GM12864 (cell line): ENCODE measurements around the gene SORD.

Experiments
- DNase-seq: peaks from one replicate; pipeline ENCODE4 v3.0.0-alpha.2; 2011; ENCODE audit warnings: low read depth
- H3K4me3 ChIP-seq: 2 replicates; pipeline ENCODE4 v1.5.1; 2011; ENCODE audit warnings: mild to moderate bottlenecking, low read depth, low read length, control low read depth
- TF ChIP-seq, protein P1 (sequence below): IDR thresholded peaks from 2 replicates; pipeline ENCODE4 v1.5.1; 2011; ENCODE audit warnings: low read depth, mild to moderate bottlenecking, moderate library complexity, low read length, control low read depth, inconsistent platforms; ENCODE audit errors: missing control alignments

Gene SORD

DNA sequence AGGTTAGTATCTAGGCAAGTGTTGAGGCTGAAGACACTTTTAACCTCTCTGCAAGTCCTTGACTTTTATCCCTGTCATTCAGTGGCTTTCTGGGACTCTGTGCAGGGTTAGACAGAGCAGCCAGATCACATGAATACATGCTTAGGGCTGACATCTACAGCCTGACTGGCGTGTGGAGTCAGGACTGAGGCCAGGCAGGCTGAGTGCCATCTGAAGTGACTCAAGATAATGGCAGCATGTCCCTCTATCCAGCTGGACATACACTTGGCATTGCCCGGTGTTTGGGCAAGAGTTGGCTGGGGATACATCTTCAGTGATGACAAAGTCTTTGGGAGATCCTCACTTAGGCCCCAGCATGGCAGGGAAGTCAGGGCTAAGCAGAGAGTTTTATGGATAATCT, 68.6 kb downstream of the SORD start:
- no peak for DNase-seq
- no peak overlapping the region for H3K4me3 ChIP-seq
- TF ChIP-seq, protein P1, sequence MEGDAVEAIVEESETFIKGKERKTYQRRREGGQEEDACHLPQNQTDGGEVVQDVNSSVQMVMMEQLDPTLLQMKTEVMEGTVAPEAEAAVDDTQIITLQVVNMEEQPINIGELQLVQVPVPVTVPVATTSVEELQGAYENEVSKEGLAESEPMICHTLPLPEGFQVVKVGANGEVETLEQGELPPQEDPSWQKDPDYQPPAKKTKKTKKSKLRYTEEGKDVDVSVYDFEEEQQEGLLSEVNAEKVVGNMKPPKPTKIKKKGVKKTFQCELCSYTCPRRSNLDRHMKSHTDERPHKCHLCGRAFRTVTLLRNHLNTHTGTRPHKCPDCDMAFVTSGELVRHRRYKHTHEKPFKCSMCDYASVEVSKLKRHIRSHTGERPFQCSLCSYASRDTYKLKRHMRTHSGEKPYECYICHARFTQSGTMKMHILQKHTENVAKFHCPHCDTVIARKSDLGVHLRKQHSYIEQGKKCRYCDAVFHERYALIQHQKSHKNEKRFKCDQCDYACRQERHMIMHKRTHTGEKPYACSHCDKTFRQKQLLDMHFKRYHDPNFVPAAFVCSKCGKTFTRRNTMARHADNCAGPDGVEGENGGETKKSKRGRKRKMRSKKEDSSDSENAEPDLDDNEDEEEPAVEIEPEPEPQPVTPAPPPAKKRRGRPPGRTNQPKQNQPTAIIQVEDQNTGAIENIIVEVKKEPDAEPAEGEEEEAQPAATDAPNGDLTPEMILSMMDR: no peak

DNA sequence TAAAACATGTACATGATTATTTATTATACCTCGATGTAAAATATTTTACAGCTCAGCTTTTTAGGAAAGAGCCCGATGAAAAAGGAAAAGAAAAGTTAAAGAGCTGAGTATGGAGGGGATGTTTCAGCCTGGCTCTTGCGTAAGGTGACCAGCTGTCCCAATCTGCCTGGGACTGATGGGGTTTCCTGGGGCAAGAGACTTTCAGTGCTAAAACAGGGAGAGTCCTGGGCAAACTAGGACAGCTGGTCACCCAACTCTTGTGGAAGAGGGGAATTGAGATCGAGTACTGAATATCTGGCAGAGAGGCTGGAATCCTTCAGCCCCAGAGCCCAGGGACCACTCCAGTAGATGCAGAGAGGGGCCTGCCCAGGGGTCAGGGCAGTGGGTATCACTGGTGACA, 70.0 kb downstream of the SORD start:
- no peak for DNase-seq
- H3K4me3 ChIP-seq: no peak overlapping the region
- TF ChIP-seq, protein P1: no peak

- H3K4me3 ChIP-seq: no peak overlapping the region
- TF ChIP-seq, protein P1: no peak
- DNase-seq: no peak
Observed at GRCh38 chr15:45093622-45094357, 70.8 kb downstream of the SORD start.

GRCh38 chr15:45094358-45094730, 71.3 kb downstream of the SORD start:
- DNase-seq: no peak
- H3K4me3 ChIP-seq: no peak overlapping the region

GRCh38 chr15:45095661-45096060, 72.7 kb downstream of the SORD start:
- TF ChIP-seq, protein P1: no peak
- no peak overlapping the region for H3K4me3 ChIP-seq
- no peak for DNase-seq

More at GRCh38 chr15:45094358-45094730, 71.3 kb downstream of the SORD start:
- TF ChIP-seq, protein P1: no peak

- H3K4me3 ChIP-seq: no peak overlapping the region
- DNase-seq: no peak
- TF ChIP-seq, protein P1: no peak
Observed at GRCh38 chr15:45097466-45097865, 74.5 kb downstream of the SORD start.

- H3K4me3 ChIP-seq: no peak overlapping the region
- TF ChIP-seq, protein P1: no peak
- no peak for DNase-seq
Observed at GRCh38 chr15:45099549-45100165, 76.7 kb downstream of the SORD start.
